GM10248 (cell line): Measurements from ENCODE around the gene DNAI1.
A peak's percentile ranks its signal among the peaks of the same experiment; 100 is the strongest.
"Not testable (repeated sequence)": the region's sequence is repeated elsewhere in the genome, so short reads cannot be mapped to it uniquely, and the experiment has no call there.

Experiments
- CTCF ChIA-PET: fragments of 300-600 bp; sonication (Branson Sonifier 250); formaldehyde crosslinking; extraction: SDS; loops from one replicate; lab custom pipeline; 2021; ENCODE audit warnings: antibody characterized with exemption; lab: Yijun Ruan, JAX
- POLR2A ChIA-PET: fragments of 350-650 bp; sonication (Branson Sonifier 250); formaldehyde crosslinking; extraction: SDS; loops from one replicate; lab custom pipeline; 2020; ENCODE audit warnings: antibody characterized with exemption; lab: Yijun Ruan, JAX
- DNase-seq: peaks from one replicate; pipeline ENCODE4 v3.0.0; 2012; ENCODE audit errors: extremely low spot score
- CTCF ChIP-seq: IDR thresholded peaks from 2 replicates; pipeline ENCODE4 v1.5.1; 2012; ENCODE audit warnings: mild to moderate bottlenecking, low read depth; ENCODE audit errors: extremely low read depth, missing control alignments, control extremely low read depth

The DNAI1 gene

GRCh38 chr9:34437006-34437925 lies 21.3 kb upstream of the DNAI1 start:
- ChIA-PET POLR2A (no interaction called here), CTCF (interaction anchor here (0.6 to 6.2 kb wide), 12 partner anchors 8 to 197 kb away, joined by 3 to 77 read pairs (median 4); no protein-coding TSS in a partner anchor)
- DNase-seq: peak; percentile 70
- peak; percentile 83 for TF ChIP-seq CTCF

DNA sequence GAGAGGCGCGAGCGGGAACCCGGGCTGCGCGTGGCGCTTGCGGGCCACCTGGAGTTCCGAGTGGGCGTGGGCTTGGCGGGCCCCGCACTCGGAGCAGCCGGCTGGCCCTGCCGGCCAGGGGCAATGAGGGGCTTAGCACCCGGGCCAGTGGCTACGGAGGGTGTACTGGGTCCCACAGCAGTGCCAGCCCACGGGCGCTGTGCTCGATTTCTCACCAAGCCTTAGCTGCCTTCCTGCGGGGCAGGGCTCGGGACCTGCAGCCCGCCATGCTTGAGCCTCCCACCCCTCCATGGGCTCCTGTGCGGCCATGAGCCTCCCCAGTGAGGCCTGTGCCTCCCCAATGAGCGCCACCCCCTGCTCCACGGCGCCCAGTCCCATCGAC lies 20.7 kb upstream of the DNAI1 start:
- DNase-seq, POLR2A ChIA-PET: not testable (repeated sequence)
- CTCF ChIA-PET: interaction anchor here (0.8 to 6.2 kb wide), 10 partner anchors 9 to 165 kb away, joined by 3 to 77 read pairs (median 4); no protein-coding TSS in a partner anchor

DNA sequence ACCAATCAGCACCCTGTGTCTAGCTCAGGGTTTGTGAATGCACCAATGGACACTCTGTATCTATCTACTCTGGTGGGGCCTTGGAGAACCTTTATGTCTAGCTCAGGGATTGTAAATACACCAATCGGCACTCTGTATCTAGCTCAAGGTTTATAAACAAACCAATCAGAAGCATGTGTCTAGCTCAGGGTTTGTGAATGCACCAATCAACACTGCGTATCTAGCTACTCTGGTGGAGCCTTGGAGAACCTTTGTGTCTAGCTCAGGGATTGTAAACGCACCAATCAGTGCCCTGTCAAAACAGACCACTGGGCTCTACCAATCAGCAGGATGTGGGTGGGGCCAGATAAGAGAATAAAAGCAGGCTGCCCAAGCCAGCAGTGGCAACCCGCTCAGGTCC lies 20.1 kb upstream of the DNAI1 start:
- CTCF ChIA-PET: interaction anchor here (0.8 to 6.2 kb wide), 11 partner anchors 9 to 165 kb away, joined by 3 to 77 read pairs (median 5); no protein-coding TSS in a partner anchor
- DNase-seq, POLR2A ChIA-PET: not testable (repeated sequence)

DNA sequence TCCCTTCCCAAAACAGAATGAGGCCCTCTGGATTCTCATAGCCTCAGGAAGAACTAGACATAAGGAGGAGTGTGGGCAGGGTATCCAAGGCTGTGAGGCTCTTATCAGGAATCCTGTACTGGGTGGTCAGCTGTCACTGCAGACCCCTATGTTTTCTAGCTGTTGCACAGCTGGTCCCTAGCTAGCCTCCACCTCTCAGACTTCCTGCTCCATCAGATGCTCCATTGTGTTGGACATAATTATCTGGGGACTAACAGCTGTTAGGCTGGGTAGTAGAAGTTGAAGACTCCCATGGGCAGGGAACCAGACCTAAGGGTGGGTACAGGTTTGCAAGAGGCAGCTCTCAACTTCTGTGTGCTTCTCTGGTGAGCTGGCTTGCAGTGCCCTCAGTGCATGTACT lies 18.6 kb upstream of the DNAI1 start:
- no peak for TF ChIP-seq CTCF
- no peak for DNase-seq
- CTCF ChIA-PET: interaction anchor here (0.7 to 6.2 kb wide), 10 partner anchors 9 to 194 kb away, joined by 3 to 77 read pairs (median 5); no protein-coding TSS in a partner anchor
- POLR2A ChIA-PET: no interaction called here

DNA sequence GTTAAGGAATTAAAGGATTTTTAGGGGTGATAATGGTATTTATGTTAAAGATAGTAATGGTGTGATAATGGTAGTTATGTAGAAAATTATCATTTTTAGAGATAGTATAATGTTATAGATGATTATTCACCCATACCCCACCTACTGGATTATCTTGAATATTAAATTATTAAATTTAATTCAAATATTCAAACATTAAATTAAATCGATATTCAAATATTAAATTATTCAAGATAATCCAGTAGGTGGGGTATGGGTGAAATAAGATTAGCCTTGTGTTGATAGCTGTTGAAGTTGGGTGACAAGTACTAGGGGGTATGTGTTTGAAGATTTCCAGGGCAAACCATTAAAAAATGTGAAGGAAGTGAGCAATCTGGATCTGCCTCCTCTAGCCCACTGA lies 15.8 kb upstream of the DNAI1 start:
- no peak for TF ChIP-seq CTCF
- DNase-seq: no peak
- ChIA-PET CTCF (interaction anchor here (0.6 to 1.0 kb wide), 3 partner anchors 11 to 105 kb away, joined by 3 to 4 read pairs (median 3); no protein-coding TSS in a partner anchor), POLR2A (no interaction called here)

DNA sequence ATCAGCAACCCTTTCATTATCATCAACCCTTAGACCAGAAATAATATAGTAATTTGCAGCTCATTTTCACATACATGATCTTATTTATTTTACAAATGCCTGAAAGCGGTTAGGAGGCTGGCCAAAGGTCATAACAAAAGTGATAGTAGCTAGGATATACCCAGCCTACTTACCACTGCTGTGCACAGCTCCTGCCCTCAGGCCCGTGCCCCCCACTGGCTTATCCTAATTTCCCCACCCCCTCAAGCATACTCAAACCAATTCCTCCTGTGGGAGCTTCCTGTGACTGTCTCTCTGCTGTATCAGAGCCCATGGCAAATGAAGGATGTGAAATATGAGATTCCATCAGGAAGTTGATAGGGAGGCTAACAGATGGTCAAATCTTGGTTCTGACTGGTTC lies 15.1 kb upstream of the DNAI1 start:
- no peak for DNase-seq
- CTCF ChIA-PET: interaction anchor here (0.6 to 2.8 kb wide), 10 partner anchors 10 to 160 kb away, joined by 3 to 15 read pairs (median 4); no protein-coding TSS in a partner anchor
- no peak for TF ChIP-seq CTCF
- POLR2A ChIA-PET: no interaction called here

GRCh38 chr9:34443976-34444375 lies 14.6 kb upstream of the DNAI1 start:
- no peak for DNase-seq
- no peak for TF ChIP-seq CTCF
- CTCF ChIA-PET: interaction anchor here (0.6 to 3.5 kb wide), 11 partner anchors 12 to 160 kb away, joined by 3 to 15 read pairs (median 4); no protein-coding TSS in a partner anchor
- POLR2A ChIA-PET: no interaction called here
